Measurements from ENCODE around the gene CREB5.
"Not testable (repeated sequence)": the region's sequence is repeated elsewhere in the genome, so short reads cannot be mapped to it uniquely, and the experiment has no call there.

The CREB5 gene, protein sequence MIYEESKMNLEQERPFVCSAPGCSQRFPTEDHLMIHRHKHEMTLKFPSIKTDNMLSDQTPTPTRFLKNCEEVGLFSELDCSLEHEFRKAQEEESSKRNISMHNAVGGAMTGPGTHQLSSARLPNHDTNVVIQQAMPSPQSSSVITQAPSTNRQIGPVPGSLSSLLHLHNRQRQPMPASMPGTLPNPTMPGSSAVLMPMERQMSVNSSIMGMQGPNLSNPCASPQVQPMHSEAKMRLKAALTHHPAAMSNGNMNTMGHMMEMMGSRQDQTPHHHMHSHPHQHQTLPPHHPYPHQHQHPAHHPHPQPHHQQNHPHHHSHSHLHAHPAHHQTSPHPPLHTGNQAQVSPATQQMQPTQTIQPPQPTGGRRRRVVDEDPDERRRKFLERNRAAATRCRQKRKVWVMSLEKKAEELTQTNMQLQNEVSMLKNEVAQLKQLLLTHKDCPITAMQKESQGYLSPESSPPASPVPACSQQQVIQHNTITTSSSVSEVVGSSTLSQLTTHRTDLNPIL

DNA sequence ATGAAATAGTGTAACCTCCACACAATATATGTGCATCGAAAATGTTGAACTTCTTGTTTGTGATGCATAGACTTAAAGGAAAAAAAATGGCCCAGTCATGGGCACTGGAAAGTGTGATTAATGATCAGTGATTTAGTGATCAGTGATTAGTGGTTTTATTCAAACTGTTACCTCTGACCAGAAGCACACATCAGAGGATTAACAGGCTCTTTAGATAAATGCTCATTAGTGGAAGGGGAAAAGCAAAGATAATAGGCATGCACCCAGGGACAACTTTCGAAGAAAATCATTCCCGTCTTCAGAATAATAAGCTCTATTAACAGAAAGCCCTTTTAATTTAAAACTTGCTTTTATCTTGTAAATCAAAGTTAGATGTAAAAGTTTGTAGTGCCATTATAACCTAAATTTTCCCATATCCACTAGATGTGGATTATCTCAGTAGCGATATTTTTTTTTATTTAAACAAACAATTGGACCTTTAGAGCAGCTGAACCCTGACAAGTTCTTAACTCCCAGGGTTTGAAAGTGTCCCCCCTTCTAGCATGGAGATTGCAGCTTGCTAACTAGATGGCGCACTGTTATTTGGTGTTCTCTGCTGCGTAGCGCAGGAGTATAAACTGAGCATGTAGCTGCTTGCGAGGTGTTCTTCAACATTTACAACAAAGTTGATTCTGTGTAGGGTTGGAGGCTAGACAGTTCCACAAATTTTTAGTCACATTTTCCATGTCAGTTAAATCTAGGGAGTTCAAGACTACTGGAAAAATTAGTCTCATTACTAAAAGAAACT lies at the start of gene CREB5:
TSS of gene CREB5 (plus strand) at position 643 of the 787 bp plus-strand sequence. CDS start 397 bp downstream, outside the sequence.
- no peak for DNase-seq

DNA sequence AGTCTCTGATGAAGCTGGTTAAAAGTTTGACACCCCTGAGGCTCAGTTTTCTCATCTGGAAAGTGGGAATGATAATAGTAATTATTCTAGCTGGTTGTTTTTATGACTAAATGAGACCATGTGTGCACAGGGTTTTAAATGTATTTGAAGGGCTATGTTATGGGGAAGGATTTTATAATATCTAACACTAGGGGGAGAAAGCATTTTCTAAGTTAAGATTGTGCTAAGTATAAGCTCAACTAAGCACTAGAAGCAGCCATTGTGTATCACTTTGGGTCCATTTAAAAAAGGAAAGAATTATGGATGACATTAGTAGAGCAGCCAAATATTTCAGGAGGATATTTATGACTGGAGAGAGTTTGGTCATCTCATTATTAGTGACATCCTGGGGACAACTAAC lies 49.5 kb upstream of the CREB5 start:
- no peak for DNase-seq

DNA sequence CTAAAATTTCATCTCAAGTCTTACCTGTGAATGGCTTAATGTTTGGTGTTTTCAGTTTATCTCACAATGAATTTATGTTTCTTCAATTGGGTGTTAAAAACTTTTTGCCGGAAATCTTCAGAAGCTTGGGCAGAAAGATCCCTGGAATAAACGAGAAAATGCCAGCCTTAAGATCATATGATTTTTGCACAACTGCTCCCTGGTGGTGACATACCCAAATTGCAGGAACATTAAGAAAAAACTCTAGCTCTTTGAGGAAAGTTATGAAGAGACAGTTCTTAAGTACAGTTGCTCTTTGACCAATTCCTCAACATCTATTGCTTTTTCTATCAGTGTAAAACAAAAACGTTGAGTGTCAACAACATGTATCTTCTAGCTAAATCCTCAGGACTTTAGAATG lies 48.2 kb upstream of the CREB5 start:
- no peak for DNase-seq

DNA sequence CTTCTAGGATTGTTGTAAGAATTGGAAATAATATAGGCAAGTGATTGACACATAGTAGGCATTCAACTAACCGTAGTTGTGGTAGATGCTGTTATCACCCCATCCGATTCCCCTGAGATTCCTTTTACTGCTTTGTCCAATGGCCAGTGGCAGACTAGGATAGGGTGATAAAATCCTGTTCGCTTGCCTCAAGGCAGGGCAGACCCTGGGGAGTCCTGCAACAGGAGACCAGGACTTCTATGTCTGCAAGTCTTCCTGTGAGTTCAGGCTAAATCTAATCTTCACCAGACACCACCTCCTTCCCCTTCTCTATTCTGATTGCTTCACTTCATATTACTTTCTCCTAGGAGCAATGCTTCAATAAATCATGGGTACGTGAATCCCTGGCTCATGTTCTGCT lies 42.8 kb upstream of the CREB5 start:
- DNase-seq = no peak

DNA sequence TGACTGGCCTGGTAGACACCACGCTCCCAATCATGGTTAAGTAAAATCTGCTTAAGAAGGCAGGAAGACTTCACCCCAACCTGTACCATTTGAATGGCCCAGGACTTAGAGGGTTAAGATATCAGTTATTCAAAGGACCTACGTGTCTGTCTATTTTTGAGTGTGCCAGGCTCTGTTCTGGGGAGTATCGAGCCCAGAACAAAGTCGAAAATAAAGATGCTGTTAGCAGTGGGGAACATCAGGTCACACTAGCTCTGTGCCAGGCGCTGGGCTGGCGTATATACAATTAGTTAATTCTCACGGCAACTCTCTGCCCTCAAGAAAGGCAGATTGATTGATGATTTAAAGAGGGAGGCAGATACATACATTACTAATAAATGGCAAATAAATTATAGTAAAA lies 40.5 kb upstream of the CREB5 start:
- no peak for DNase-seq

GRCh38 chr7:28373990-28374389 lies 38.3 kb upstream of the CREB5 start:
- DNase-seq = no peak

DNA sequence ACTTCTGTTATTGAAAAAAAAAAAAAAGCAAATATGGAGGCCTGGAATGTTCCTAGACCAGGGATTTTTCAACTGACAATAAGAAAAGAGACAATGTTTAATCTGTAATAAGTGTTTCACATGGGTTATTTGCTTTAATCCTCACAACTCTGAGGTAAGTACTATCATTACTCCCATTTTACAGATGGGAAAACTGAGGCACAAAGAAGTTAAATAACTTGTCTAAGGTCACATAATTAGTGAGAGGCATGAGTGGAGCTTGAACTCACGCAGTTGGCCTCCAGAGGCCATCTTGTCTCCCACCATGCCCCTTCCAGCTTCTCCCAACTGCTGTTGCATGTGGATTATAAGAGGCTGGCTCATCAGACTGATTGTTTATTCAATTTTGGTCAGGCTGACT lies 36.6 kb upstream of the CREB5 start:
- DNase-seq = no peak

DNA sequence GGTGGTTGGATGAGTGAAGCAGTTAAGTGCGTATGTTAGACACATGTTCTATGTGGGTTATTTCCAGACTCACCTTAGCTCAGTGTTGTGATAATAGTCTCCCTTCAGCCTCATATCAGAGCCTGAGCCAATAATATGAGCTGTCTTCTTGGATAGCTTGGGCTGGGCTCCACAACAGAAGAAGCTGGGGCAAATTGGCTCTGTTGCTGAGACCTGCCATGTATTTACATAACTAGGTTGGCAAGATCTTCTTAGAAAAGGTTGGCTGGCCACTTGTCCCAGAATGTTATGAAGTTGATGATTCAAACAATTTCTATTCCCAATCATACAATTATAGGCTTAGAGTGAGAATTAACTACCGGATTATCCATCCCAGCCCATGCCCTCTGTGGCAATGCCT lies 35.7 kb upstream of the CREB5 start:
- no peak for DNase-seq

GRCh38 chr7:28378574-28379149 lies 33.7 kb upstream of the CREB5 start:
- DNase-seq = no peak

GRCh38 chr7:28381466-28381865 lies 30.9 kb upstream of the CREB5 start:
- no peak for DNase-seq

GRCh38 chr7:28382144-28382543 lies 30.2 kb upstream of the CREB5 start:
- no peak for DNase-seq

- DNase-seq = no peak
These were observed 28.3 kb upstream of the CREB5 start for GRCh38 chr7:28383975-28384374.

- DNase-seq = no peak
These were observed 22.6 kb upstream of the CREB5 start for GRCh38 chr7:28389504-28390395.

DNA sequence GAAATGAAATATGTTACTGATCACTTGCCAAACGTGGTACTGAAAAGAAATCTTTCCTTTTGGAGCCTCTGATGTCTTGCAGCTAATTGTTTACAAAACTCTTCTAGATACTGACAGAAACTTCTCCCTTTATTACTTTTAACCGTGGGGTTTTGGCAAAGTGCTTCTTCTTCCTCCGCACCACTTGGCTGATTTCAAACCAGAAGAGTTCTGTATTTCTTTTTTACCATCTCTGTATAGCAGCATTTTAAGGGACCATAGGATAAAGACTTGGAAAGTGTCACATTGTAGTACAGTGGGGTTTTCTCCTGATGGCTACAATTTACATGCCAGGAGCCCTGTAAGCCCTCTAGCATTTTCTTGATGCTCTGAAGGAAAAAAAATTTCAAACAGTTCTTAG lies 21.9 kb upstream of the CREB5 start:
- no peak for DNase-seq

DNA sequence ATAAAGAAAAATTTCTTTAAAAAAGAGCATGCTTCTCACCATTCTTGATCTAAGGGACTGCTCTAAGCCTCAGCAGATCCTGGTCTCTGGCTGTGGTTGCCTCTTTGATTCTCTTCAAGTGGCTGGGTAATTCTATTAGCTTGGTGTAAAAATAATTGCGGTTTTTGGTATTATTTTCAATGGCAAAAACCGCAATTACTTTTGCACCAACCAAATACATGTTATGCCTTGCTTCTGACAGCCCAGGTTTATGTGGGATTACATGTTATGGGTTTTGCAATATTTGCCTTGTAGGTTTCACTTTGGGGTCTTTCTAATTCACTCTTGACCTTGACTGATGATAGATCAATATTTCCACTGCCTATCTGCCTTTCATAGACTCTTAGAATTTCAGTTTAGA lies 20.0 kb upstream of the CREB5 start:
- no peak for DNase-seq

GRCh38 chr7:28395404-28395803 lies 16.9 kb upstream of the CREB5 start:
- DNase-seq = no peak

DNA sequence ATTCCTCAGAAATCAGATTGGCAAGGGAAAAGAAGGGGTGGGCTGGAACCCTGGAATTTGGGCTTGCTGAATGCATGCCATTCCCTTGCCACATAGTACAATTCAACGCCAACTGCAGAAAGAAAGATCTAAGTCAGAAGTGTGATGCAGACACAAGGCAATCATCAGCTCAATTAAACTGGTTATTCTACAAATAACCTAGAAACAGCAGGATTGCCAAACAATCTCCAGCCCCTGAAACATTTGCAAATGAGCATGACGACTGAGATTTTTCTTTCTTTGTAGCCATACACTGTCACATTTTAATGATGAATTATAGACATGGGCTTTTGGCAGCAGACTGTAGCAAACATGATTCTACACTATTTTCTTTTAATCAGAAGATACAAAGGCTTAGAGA lies 16.5 kb upstream of the CREB5 start:
- DNase-seq = no peak

GRCh38 chr7:28397141-28397540 lies 15.2 kb upstream of the CREB5 start:
- no peak for DNase-seq

GRCh38 chr7:28400838-28401360 lies 11.4 kb upstream of the CREB5 start:
- no peak for DNase-seq

- not testable (repeated sequence) for DNase-seq
These were observed 10.8 kb upstream of the CREB5 start for GRCh38 chr7:28401567-28401966.

DNA sequence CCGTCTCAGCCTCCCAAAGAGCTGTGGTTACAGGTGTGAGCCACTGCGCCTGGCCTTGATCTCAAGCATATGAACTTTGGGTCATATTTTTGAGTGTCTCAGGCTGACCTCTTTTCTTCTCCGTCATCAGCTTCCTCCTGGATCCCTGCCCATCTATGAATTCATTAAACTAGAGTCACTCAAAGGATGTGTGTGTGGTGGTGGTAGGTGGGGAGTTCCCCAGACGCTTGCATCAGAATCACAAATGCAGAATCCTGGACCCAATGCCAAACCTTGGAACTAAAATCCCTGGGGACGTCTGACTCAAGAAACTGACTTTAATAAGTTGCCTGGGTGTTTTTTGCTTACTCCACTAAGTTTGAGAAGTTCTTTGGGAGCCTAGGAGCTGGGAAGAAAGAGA lies 6.7 kb upstream of the CREB5 start:
- no peak for DNase-seq

DNA sequence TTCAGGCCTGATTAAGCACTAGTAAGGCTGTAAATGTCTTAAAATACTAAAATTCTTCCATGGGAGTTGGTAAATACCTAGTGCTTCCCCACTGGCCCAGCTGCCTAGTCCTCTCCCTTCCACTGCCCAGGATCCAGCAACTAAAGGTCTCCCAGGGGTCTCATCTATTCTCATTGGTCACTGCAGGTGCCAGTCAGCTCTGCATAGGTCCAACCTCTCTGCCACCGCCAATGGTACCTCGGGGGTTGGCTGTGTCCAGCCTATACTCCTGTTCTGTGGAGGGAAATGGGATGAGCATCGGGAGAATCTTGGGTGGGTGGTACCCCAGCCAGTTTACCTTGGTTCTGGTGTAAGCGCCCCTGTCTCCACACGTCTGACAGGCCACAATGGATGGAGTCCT lies 6.1 kb upstream of the CREB5 start:
- no peak for DNase-seq

All from CD4-positive, alpha-beta T cell treated with Interleukin-4 for 4 hours (primary cell).